SHP77 treated with DMSO at 0.1 percent for 48 hours (cell line): ENCODE results near the gene AGBL4.
A peak's percentile ranks its signal among the peaks of the same experiment; 100 is the strongest.

Source experiments
- DNase-seq: peaks from one replicate; lab custom pipeline; 2025; lab: John Stamatoyannopoulos, UW

Gene AGBL4

DNA sequence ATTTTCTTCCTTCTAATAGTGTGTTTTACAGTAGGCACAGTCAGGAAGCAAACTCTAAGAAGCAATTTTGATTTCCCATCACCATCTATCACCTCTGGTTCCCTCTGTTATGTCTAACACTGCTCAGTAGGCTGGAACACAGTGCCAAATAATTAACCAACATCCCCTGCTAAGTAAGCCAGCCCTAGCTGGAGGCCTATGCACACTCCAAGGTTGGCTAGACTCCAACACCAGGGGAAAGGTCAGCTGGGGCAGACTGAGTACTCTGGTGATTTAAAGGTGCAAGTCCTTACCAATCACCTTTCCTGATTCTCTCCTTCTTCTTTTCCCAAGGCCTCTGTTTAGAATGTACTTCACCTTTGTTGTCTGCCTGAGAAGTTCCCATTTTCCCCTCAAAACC is 1200.6 kb downstream of the AGBL4 start:
- peak; percentile 5 for DNase-seq

GRCh38 chr1:48820491-48820890 is 1203.3 kb downstream of the AGBL4 start:
- DNase-seq: no peak

GRCh38 chr1:48817505-48818114 is 1206.1 kb downstream of the AGBL4 start:
- peak; percentile 19 for DNase-seq

DNA sequence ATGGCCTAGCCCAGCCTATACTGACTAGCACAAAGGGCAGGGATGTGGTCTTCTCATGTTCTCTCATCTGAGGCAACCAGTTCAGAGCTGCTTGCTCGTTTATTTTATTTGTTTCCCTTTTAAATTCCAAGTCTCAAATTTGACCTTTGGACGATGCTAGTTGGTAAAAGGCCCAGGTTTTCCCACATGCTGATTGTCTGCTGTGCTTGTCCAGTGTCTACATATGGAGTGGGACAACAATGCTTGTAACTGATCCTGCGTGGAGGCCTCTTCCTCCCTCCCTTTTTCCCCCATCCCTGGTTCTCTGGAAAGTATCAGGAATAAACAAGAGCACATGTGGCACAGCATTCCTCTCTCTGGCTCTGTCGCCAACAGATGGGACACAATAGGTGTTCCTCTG is 1213.0 kb downstream of the AGBL4 start:
- no peak for DNase-seq

DNA sequence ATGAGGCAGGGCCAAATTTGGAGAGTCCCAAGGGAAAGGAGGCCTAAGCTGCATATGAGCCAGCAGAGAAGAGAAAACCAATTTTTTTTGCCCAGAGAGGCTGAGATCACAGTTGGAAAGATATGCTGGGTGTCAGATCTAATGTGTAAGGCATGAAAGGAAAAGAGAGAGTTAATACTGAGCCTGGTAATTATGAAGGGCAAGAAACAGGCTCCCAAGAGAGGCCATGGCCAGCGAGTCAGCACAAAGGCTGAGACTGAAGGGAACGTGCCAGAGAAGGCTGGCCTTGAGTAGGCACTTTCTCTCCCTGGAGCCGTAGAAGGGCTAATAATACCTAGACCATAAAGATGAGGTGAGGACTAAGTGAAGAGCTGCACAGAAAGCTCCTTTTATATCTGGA is 1215.3 kb downstream of the AGBL4 start:
- DNase-seq: no peak

DNA sequence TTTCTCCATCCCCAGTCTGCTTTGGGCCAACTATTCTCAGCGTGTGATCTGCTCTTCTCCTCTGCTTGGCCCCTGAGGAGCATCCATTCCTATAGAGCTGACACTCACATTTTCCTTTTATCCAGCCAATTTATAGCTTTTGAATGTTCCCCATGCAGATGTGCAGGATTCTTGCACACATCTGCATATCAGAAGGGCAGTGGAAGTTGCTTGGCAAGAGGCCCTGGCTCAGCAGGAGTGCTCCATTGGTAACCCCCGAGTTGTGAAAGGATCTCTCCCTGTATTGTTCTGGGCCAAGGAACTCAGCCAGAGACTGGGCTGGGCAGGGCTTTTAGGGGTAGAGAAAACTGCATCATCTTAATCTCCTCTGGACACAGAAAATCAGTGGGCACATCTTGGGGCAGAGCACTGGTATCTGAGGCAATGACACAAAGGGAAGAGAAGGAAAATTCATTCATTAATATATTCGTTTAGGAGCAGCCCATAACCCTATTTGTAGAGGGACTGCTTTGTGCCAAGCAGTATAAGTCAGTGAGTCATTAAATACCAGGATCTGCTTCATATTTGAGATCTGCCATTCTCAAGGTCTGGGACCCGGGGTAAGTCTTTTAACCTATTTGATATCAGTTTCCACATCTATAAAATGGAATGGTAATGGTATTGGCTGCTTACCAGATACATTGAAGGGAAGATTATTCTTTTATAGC is 1216.0 kb downstream of the AGBL4 start:
- no peak for DNase-seq

- DNase-seq: no peak
Measured at GRCh38 chr1:48803474-48803873, 1220.3 kb downstream of the AGBL4 start.

GRCh38 chr1:48794816-48795215 is 1228.9 kb downstream of the AGBL4 start:
- DNase-seq: no peak

- no peak for DNase-seq
Measured at GRCh38 chr1:48793863-48794262, 1229.9 kb downstream of the AGBL4 start.

GRCh38 chr1:48792961-48793360 is 1230.8 kb downstream of the AGBL4 start:
- no peak for DNase-seq

- no peak for DNase-seq
Measured at GRCh38 chr1:48790397-48790796, 1233.4 kb downstream of the AGBL4 start.

DNA sequence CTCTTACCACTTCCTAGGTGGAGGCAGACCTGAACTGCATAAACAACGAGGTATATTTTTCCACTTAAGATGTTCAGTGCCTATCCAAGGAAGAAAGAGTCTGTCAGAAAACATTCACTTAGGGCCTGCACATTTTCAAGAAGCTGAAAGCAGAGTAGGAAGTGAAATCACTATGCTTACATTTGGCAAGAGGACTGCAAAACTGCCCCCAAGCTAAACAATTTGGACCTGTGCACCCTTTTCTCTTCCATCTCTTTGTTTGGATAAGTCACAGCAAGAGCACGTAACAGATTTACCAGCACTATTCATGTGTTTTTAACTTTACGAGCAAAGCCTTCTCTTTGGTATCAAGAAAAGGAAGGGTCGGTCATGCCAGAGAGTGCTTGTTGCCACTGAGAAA is 1233.9 kb downstream of the AGBL4 start:
- DNase-seq: no peak

DNA sequence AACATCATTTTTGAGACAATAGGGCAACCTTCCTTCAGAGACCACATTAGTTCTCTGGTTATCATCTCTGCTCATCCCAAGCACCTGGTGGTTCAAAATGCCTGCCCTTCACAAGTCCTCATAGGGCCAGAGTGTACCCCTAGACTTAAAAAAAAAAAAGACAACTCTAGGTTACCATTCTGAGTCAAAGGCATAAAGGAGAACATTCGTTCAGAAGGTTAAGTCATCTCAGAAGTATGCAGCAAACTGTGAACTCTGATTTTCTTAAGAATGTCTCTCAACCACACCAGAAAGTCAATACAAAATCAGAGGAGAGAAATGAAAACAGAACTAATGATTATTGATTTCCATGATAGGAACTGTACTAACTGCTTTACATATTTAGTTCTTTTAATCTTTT is 1237.9 kb downstream of the AGBL4 start:
- DNase-seq: no peak

DNA sequence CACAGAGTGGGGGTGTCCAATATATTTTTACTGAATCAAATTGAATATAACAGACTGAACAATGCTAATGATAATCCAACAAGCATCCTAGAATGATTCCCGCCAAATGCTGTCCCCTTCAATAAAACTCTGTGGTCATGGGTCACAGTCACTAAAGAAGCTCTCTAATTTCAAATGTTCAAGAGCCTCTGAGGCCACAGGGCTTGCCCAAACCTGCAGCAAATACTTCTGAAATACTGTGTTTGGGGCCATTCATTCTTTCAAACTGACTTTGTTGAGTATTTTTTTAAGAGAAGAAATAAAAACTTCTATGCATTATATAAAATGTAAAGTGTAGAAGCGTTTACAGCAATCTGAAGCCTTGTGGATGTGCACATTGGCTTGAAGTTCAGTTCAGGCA is 1239.5 kb downstream of the AGBL4 start:
- DNase-seq: no peak

DNA sequence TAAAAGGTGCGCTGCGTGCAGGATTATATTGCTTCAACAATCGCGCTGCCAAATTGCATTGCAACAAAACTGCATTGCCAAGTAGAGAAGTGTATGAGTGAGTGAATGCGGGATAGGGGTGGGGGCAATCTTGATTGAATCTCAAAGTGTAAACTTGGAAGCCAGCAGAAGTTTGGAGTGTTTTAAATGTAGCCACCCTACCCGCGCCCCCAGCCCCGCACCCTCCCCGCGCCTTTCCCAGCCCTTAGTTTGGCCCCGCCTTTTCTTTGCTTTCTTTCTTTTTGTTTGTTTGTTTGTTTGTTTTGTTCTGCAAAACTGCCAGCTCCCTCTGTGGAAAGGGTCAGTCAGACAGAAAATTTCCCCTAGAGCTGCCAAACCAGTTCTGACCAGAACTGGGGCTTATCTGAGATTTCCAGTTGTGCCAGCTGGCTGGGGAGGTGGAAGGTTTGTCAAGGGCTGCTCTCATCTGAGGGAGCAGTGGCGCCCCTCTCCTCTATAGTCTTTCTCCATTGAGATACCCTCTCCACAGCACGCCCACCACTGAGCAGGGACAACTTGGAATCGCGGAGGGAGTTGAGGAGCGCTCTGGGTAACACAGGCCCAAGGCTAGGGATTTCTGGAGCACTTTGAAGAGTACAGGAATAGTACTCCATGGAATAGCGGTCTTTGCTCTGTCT is 1246.4 kb downstream of the AGBL4 start:
- DNase-seq: no peak

DNA sequence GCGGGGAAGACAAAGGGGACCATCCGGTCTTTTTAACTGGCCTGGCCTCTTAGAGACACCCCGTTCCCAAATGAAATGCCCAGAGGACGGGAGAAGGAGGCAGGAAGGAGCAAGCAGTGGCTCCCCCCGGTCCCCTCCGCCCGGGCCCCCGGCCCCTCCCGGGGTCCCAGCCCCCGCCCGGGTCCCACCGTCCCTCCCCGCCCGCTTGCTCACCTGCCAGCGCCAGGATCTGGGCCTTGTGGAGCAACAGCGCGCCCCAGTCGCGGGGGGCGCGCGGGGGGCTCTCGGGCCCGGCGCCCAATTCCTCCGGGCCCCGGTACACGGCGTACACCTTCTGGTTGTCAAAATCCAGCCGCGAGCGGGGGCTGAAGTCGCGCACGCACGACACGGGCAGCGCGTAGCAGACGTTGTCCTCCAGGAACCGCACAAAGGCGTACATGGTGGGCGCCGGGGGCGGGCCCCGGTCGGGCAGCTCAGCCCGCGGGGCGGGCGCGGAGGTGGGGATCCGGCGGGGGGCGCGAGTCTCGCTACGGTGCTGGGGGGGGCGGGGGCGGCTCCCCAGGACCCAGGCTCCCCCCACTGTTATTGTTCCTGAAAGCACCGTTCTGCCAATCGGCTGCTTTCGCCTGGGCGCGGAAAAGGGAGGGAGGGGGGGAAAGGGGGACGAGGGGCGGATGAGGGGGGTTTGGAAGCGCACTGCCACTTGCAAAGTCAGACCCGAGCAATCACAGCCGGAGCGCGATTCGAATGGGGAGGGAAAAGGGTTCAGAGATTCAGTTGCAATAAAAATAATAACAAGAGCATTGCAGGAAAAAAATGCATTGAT is 1247.1 kb downstream of the AGBL4 start, which contains the start of gene BEND5:
BEND5 (minus strand) TSS at position 499 of the 826 bp plus-strand sequence; CDS start at position 439, 60 bp downstream.
- DNase-seq: no peak

- no peak for DNase-seq
Measured at GRCh38 chr1:48775831-48776392, 1247.8 kb downstream of the AGBL4 start.

- DNase-seq: no peak
Measured at GRCh38 chr1:48773133-48773532, 1250.6 kb downstream of the AGBL4 start.

DNA sequence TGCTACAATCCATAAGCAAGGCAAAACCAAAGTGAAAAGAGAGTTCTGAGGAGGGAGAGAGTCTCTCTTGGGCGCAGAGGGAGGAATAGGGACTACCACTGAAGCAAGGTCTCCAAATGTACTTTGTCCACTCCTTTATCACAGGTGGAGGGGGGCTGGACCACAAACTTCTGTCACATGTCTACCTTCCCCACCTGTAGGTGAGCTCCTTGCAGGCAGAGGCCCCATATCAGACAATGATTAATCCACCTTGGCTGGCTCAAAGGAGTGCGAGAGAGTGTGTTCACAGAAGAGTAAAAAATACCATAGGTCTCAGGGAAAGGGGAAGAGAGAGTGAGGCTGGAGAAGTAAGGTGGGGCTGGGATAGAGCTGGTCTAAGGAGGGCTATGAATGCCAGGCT is 1251.5 kb downstream of the AGBL4 start:
- no peak for DNase-seq

- no peak for DNase-seq
Measured at GRCh38 chr1:48771561-48771960, 1252.2 kb downstream of the AGBL4 start.

DNA sequence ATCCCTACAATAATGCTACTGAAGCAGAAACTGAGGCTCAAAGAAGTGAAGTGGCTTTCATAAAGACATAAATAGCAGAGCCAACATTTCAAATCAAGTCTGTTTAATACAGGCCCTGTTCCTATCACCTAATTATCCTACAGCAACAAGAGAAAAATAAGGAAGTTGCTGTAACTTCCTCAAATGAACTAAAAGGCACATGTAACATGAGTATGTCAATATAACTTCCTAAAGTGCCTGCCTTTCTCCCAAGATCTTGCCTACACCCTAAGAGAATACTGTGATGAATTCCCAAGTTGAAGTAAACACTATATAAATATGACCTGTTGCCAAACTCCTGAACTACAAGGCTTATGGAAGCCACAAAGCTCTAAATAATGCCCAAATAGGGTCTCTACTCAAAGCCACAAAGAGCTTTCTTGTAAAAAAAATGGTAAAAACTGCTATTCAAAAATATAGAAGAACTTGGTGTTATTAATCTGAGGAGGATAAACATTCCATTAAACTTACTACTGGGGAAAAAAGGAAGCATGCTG is 1255.7 kb downstream of the AGBL4 start:
- DNase-seq: no peak

DNA sequence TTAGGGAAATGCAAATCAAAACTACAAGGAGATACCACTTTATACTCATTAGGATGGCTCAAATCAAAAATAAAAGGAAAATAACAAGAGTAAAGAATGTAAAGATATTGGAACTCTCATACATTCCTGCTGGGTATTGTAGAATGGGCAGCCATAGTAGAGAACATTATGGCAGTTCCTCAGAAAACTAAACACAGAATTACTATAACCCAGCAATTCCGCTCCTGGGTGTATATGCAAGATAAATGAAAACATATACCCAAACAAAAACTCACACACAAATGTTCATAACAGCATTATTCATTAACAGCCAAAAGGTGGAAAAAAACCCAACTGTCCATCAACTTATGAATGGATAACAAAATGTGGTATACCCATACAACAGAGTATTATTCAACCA is 1258.4 kb downstream of the AGBL4 start:
- DNase-seq: no peak
